Transverse colon (tissue), 4 donors: ENCODE results near the gene PTGIS.

Experiments
- CTCF ChIP-seq, 5 experiments: fragments of 200-600 bp in 3 of 5; fragments of 450-650 bp in 2 of 5; sonication (generic) in 3 of 5; IDR thresholded peaks; 1 replicate in 2 of 5; 2 replicates in 3 of 5; pipeline ENCODE4 v1.5.1; 2016 to 2017; ENCODE audit warnings: antibody characterized with exemption in 5 of 5, inconsistent platforms in 3 of 5, mild to moderate bottlenecking in 2 of 5, moderate library complexity in 1 of 5
- EP300 ChIP-seq: sonication (generic); formaldehyde crosslinking; IDR thresholded peaks from one replicate; pipeline ENCODE4 v1.6.1; 2017; ENCODE audit warnings: antibody characterized with exemption, low read depth
- POLR2A ChIP-seq: fragments of 450-650 bp; IDR thresholded peaks from one replicate; pipeline ENCODE4 v1.6.1; 2016; ENCODE audit warnings: antibody characterized with exemption, mild to moderate bottlenecking, moderate library complexity
- POLR2AphosphoS5 ChIP-seq, 3 donors: sonication (generic); formaldehyde crosslinking; IDR thresholded peaks; one replicate each; pipeline ENCODE4 v1.6.1; 2016; ENCODE audit warnings: antibody characterized with exemption in 3 of 3

- TF ChIP-seq CTCF (IDR thresholded peaks at IDR 0.05), result no peak
- no peak for TF ChIP-seq POLR2AphosphoS5 (IDR thresholded peaks at IDR 0.05)
- no peak for TF ChIP-seq EP300
- TF ChIP-seq POLR2A, result no peak
Observed at GRCh38 chr20:49594931-49595315, 27.0 kb upstream of the PTGIS start.
